ENCODE data around the gene UPF2. TPM values are rescaled to one million over a fixed set of nuclear protein-coding genes. Genes with fewer than 3 reads are reported as not detected.

Gene UPF2
- total and polyA plus RNA-seq, 5 donors from 2014 or later, result 5.5 to 29.9 (median 10.6) TPM

- Mint-ChIP-seq H3K4me1 (peaks cover 0 to 1% (median 0%) of the 10 kb centered on the region in 4 donors), H3K36me3 (no peaks in the 10 kb centered on the region), H3K9me3 (peaks cover 0 to 2% (median 0%) of the 10 kb centered on the region in 7 donors), H3K27me3 (peaks cover 4% of the 10 kb centered on the region), H3K4me3 (no peak overlapping the region), H3K27ac (no peak overlapping the region)
- Histone ChIP-seq H3K9me3 (ENCODE audit: control insufficient read depth in 2 of 2, low read length in 2 of 2) (no peaks in the 10 kb centered on the region), H3K4me1 (ENCODE audit: control insufficient read depth, insufficient read depth, low read length, poor library complexity, severe bottlenecking) (no peaks in the 10 kb centered on the region), H3K4me3 (ENCODE audit: low read depth, low read length) (no peak overlapping the region), H3K36me3 (ENCODE audit: control insufficient read depth, insufficient read depth, low read length) (no peaks in the 10 kb centered on the region), H3K27me3 (ENCODE audit: control insufficient read depth, insufficient read depth, low read length) (no peaks in the 10 kb centered on the region), H3K27ac (ENCODE audit: insufficient read depth, low read length, poor library complexity, severe bottlenecking) (no peak overlapping the region)
- ATAC-seq (ENCODE audit: low read depth in 2 of 2) (no peak), DNase-seq (no peak)
These were observed 129.4 kb downstream of the UPF2 start for GRCh38 chr10:11913079-11913641.

GRCh38 chr10:11910102-11910501, 132.5 kb downstream of the UPF2 start:
- Histone ChIP-seq H3K36me3 (ENCODE audit: control insufficient read depth, insufficient read depth, low read length) (no peaks in the 10 kb centered on the region), H3K9me3 (ENCODE audit: control insufficient read depth in 2 of 2, low read length in 2 of 2) (no peaks in the 10 kb centered on the region), H3K4me1 (ENCODE audit: control insufficient read depth, insufficient read depth, low read length, poor library complexity, severe bottlenecking) (no peaks in the 10 kb centered on the region), H3K4me3 (ENCODE audit: low read depth, low read length) (no peak overlapping the region), H3K27ac (ENCODE audit: insufficient read depth, low read length, poor library complexity, severe bottlenecking) (no peak overlapping the region), H3K27me3 (ENCODE audit: control insufficient read depth, insufficient read depth, low read length) (no peaks in the 10 kb centered on the region)
- no peak for DNase-seq
- Mint-ChIP-seq H3K9me3 (no peaks in the 10 kb centered on the region), H3K36me3 (no peaks in the 10 kb centered on the region), H3K27ac (no peak overlapping the region), H3K4me3 (no peak overlapping the region), H3K4me1 (peaks cover 0 to 1% (median 0%) of the 10 kb centered on the region in 4 donors), H3K27me3 (peaks cover 4% of the 10 kb centered on the region)
- no peak for ATAC-seq (ENCODE audit: low read depth in 2 of 2)

- no peak for DNase-seq
- H3K27ac ChIP-seq (ENCODE audit: insufficient read depth, low read length, poor library complexity, severe bottlenecking), result no peak overlapping the region
- H3K9me3 ChIP-seq (ENCODE audit: control insufficient read depth in 2 of 2, low read length in 2 of 2), result no peaks in the 10 kb centered on the region
- peaks cover 4% of the 10 kb centered on the region for H3K27me3 Mint-ChIP-seq
- no peaks in the 10 kb centered on the region for H3K36me3 ChIP-seq (ENCODE audit: control insufficient read depth, insufficient read depth, low read length)
- H3K36me3 Mint-ChIP-seq, result no peaks in the 10 kb centered on the region
- H3K4me3 ChIP-seq (ENCODE audit: low read depth, low read length), result no peak overlapping the region
- no peaks in the 10 kb centered on the region for H3K4me1 ChIP-seq (ENCODE audit: control insufficient read depth, insufficient read depth, low read length, poor library complexity, severe bottlenecking)
- H3K27ac Mint-ChIP-seq, result no peak overlapping the region
- H3K9me3 Mint-ChIP-seq, result no peaks in the 10 kb centered on the region
- H3K4me3 Mint-ChIP-seq, result no peak overlapping the region
- H3K27me3 ChIP-seq (ENCODE audit: control insufficient read depth, insufficient read depth, low read length), result no peaks in the 10 kb centered on the region
- H3K4me1 Mint-ChIP-seq, result peaks cover 0 to 1% (median 0%) of the 10 kb centered on the region in 4 donors
- ATAC-seq (ENCODE audit: low read depth in 2 of 2), result no peak
These were observed 133.0 kb downstream of the UPF2 start for GRCh38 chr10:11909618-11910017.

- Mint-ChIP-seq H3K9me3 (no peaks in the 10 kb centered on the region), H3K27ac (peak overlapping the region in 1 of 3 donors; percentile 92), H3K27me3 (peaks cover 4% of the 10 kb centered on the region), H3K36me3 (no peaks in the 10 kb centered on the region), H3K4me1 (peaks cover 0 to 1% (median 0%) of the 10 kb centered on the region in 4 donors), H3K4me3 (no peak overlapping the region)
- Histone ChIP-seq H3K4me1 (ENCODE audit: control insufficient read depth, insufficient read depth, low read length, poor library complexity, severe bottlenecking) (no peaks in the 10 kb centered on the region), H3K27ac (ENCODE audit: insufficient read depth, low read length, poor library complexity, severe bottlenecking) (no peak overlapping the region), H3K36me3 (ENCODE audit: control insufficient read depth, insufficient read depth, low read length) (no peaks in the 10 kb centered on the region), H3K27me3 (ENCODE audit: control insufficient read depth, insufficient read depth, low read length) (no peaks in the 10 kb centered on the region), H3K4me3 (ENCODE audit: low read depth, low read length) (no peak overlapping the region), H3K9me3 (ENCODE audit: control insufficient read depth in 2 of 2, low read length in 2 of 2) (no peaks in the 10 kb centered on the region)
- DNase-seq (no peak), ATAC-seq (ENCODE audit: low read depth in 2 of 2) (no peak)
These were observed 133.6 kb downstream of the UPF2 start for GRCh38 chr10:11908991-11909390.

GRCh38 chr10:11908536-11908935, 134.1 kb downstream of the UPF2 start:
- Histone ChIP-seq H3K27ac (ENCODE audit: insufficient read depth, low read length, poor library complexity, severe bottlenecking) (no peak overlapping the region), H3K4me1 (ENCODE audit: control insufficient read depth, insufficient read depth, low read length, poor library complexity, severe bottlenecking) (no peaks in the 10 kb centered on the region), H3K9me3 (ENCODE audit: control insufficient read depth in 2 of 2, low read length in 2 of 2) (no peaks in the 10 kb centered on the region), H3K36me3 (ENCODE audit: control insufficient read depth, insufficient read depth, low read length) (no peaks in the 10 kb centered on the region), H3K27me3 (ENCODE audit: control insufficient read depth, insufficient read depth, low read length) (no peaks in the 10 kb centered on the region), H3K4me3 (ENCODE audit: low read depth, low read length) (no peak overlapping the region)
- no peak overlapping the region for H3K4me3 Mint-ChIP-seq
- no peaks in the 10 kb centered on the region for H3K9me3 Mint-ChIP-seq
- H3K4me1 Mint-ChIP-seq, result peaks cover 0 to 1% (median 0%) of the 10 kb centered on the region in 4 donors
- DNase-seq (no peak), ATAC-seq (ENCODE audit: low read depth in 2 of 2) (no peak)
- peak overlapping the region in 1 of 3 donors; percentile 59 for H3K27ac Mint-ChIP-seq
- H3K36me3 Mint-ChIP-seq, result no peaks in the 10 kb centered on the region
- peaks cover 4% of the 10 kb centered on the region for H3K27me3 Mint-ChIP-seq

GRCh38 chr10:11907914-11908313, 134.7 kb downstream of the UPF2 start:
- Histone ChIP-seq H3K36me3 (ENCODE audit: control insufficient read depth, insufficient read depth, low read length) (no peaks in the 10 kb centered on the region), H3K9me3 (ENCODE audit: control insufficient read depth in 2 of 2, low read length in 2 of 2) (no peaks in the 10 kb centered on the region), H3K27me3 (ENCODE audit: control insufficient read depth, insufficient read depth, low read length) (no peaks in the 10 kb centered on the region), H3K4me3 (ENCODE audit: low read depth, low read length) (no peak overlapping the region), H3K4me1 (ENCODE audit: control insufficient read depth, insufficient read depth, low read length, poor library complexity, severe bottlenecking) (no peaks in the 10 kb centered on the region), H3K27ac (ENCODE audit: insufficient read depth, low read length, poor library complexity, severe bottlenecking) (no peak overlapping the region)
- no peak for ATAC-seq (ENCODE audit: low read depth in 2 of 2)
- DNase-seq, result no peak
- Mint-ChIP-seq H3K27me3 (peaks cover 4% of the 10 kb centered on the region), H3K4me3 (no peak overlapping the region), H3K4me1 (peaks cover 0 to 1% (median 0%) of the 10 kb centered on the region in 4 donors), H3K9me3 (no peaks in the 10 kb centered on the region), H3K27ac (no peak overlapping the region), H3K36me3 (no peaks in the 10 kb centered on the region)

- Mint-ChIP-seq H3K4me1 (peaks cover 0 to 1% (median 0%) of the 10 kb centered on the region in 4 donors), H3K4me3 (no peak overlapping the region), H3K27ac (peak overlapping the region in 1 of 3 donors; percentile 57), H3K27me3 (peaks cover 4% of the 10 kb centered on the region), H3K9me3 (no peaks in the 10 kb centered on the region), H3K36me3 (no peaks in the 10 kb centered on the region)
- DNase-seq (no peak), ATAC-seq (ENCODE audit: low read depth in 2 of 2) (no peak)
- Histone ChIP-seq H3K27ac (ENCODE audit: insufficient read depth, low read length, poor library complexity, severe bottlenecking) (no peak overlapping the region), H3K4me3 (ENCODE audit: low read depth, low read length) (no peak overlapping the region), H3K27me3 (ENCODE audit: control insufficient read depth, insufficient read depth, low read length) (no peaks in the 10 kb centered on the region), H3K4me1 (ENCODE audit: control insufficient read depth, insufficient read depth, low read length, poor library complexity, severe bottlenecking) (no peaks in the 10 kb centered on the region), H3K9me3 (ENCODE audit: control insufficient read depth in 2 of 2, low read length in 2 of 2) (no peaks in the 10 kb centered on the region), H3K36me3 (ENCODE audit: control insufficient read depth, insufficient read depth, low read length) (no peaks in the 10 kb centered on the region)
These were observed 135.9 kb downstream of the UPF2 start for GRCh38 chr10:11906714-11907113.

- Histone ChIP-seq H3K4me1 (ENCODE audit: control insufficient read depth, insufficient read depth, low read length, poor library complexity, severe bottlenecking) (no peaks in the 10 kb centered on the region), H3K36me3 (ENCODE audit: control insufficient read depth, insufficient read depth, low read length) (no peaks in the 10 kb centered on the region), H3K9me3 (ENCODE audit: control insufficient read depth in 2 of 2, low read length in 2 of 2) (no peaks in the 10 kb centered on the region), H3K27ac (ENCODE audit: insufficient read depth, low read length, poor library complexity, severe bottlenecking) (no peak overlapping the region), H3K27me3 (ENCODE audit: control insufficient read depth, insufficient read depth, low read length) (no peaks in the 10 kb centered on the region), H3K4me3 (ENCODE audit: low read depth, low read length) (no peak overlapping the region)
- Mint-ChIP-seq H3K36me3 (no peaks in the 10 kb centered on the region), H3K4me1 (peaks cover 0 to 2% (median 0%) of the 10 kb centered on the region in 4 donors), H3K27ac (no peak overlapping the region), H3K9me3 (no peaks in the 10 kb centered on the region), H3K4me3 (no peak overlapping the region), H3K27me3 (no peaks in the 10 kb centered on the region)
- no peak for DNase-seq
- ATAC-seq (ENCODE audit: low read depth in 2 of 2), result no peak
These were observed 140.0 kb downstream of the UPF2 start for GRCh38 chr10:11902646-11903045.
